PC-3 (cell line): ENCODE data around the gene HSPB6. TPM values are rescaled to one million over a fixed set of nuclear protein-coding genes. Genes with fewer than 3 reads are reported as not detected.

Source experiments
- ATAC-seq: fragments of 200-7000 bp; cut with Tn5 transposase; 2 replicates; pipeline ENCODE4 v1.9.1; 2020; ENCODE audit warnings: mild to moderate bottlenecking, moderate library complexity
- BruUV-seq: library from RNA; stranded (reverse); fragments of 400-500 nt; replicated peaks from 2 replicates; lab custom pipeline; 2021; lab: Mats Ljungman, UMichigan
- CTCF ChIA-PET: fragments of 300-600 bp; sonication (Branson Sonifier 250); formaldehyde crosslinking; loops from one replicate; lab custom pipeline; 2022; ENCODE audit warnings: antibody characterized with exemption; lab: Charles Lee
- POLR2A ChIA-PET: fragments of 300-600 bp; sonication (Branson Sonifier 250); formaldehyde crosslinking; loops from one replicate; lab custom pipeline; 2022; ENCODE audit warnings: antibody characterized with exemption; ENCODE audit not compliant: unreplicated experiment; lab: Charles Lee
- DNase-seq: peaks from one replicate; pipeline ENCODE4 v3.0.0-alpha.2; 2015
- H2AFZ ChIP-seq: fragments of 300-600 bp; sonication (generic); 2 replicates; pipeline ENCODE4 v1.6.0; 2016; ENCODE audit warnings: antibody characterized with exemption, low read length
- H3F3A ChIP-seq: fragments of 300-600 bp; sonication (generic); one replicate; pipeline ENCODE4 v1.6.0; 2017; ENCODE audit warnings: antibody characterized with exemption, low read length, control low read depth, mild to moderate bottlenecking; ENCODE audit not compliant: unreplicated experiment
- H3K27ac ChIP-seq: fragments of 300-600 bp; sonication (generic); 2 replicates; pipeline ENCODE4 v1.5.1; 2016; ENCODE audit warnings: mild to moderate bottlenecking, low read length
- H3K27me3 ChIP-seq: fragments of 300-600 bp; sonication (generic); 2 replicates; pipeline ENCODE4 v1.6.1; 2016; ENCODE audit warnings: low read length, mixed read lengths
- H3K36me3 ChIP-seq: fragments of 300-600 bp; sonication (generic); 2 replicates; pipeline ENCODE4 v1.6.1; 2016; ENCODE audit warnings: low read depth, mixed run types, low read length, mixed read lengths
- H3K4me1 ChIP-seq: fragments of 300-600 bp; sonication (generic); 2 replicates; pipeline ENCODE4 v1.5.1; 2016; ENCODE audit warnings: low read length; ENCODE audit not compliant: insufficient read depth
- H3K4me2 ChIP-seq: fragments of 300-600 bp; sonication (generic); 2 replicates; pipeline ENCODE4 v1.6.0; 2016; ENCODE audit warnings: low read length
- H3K4me3 ChIP-seq: fragments of 300-600 bp; sonication (generic); 2 replicates; pipeline ENCODE4 v1.5.1; 2016; ENCODE audit warnings: mild to moderate bottlenecking, low read length, mixed read lengths
- H3K79me2 ChIP-seq: fragments of 300-600 bp; sonication (generic); 2 replicates; pipeline ENCODE4 v1.6.1; 2017; ENCODE audit warnings: low read length, mixed read lengths
- H3K9ac ChIP-seq: fragments of 300-600 bp; sonication (generic); 2 replicates; pipeline ENCODE4 v1.6.0; 2016; ENCODE audit warnings: mild to moderate bottlenecking, low read length
- H3K9me2 ChIP-seq: fragments of 300-600 bp; sonication (generic); replicated peaks from 2 replicates; pipeline ENCODE4 v1.6.1; 2016; ENCODE audit warnings: mixed run types, low read length, mixed read lengths
- H3K9me3 ChIP-seq: fragments of 300-600 bp; sonication (generic); 2 replicates; pipeline ENCODE4 v1.6.1; 2016; ENCODE audit warnings: low read length, mixed read lengths
- H4K20me1 ChIP-seq: fragments of 300-600 bp; sonication (generic); 2 replicates; pipeline ENCODE4 v1.6.1; 2016; ENCODE audit warnings: low read length, mixed read lengths
- CTCF ChIP-seq: fragments of 300-600 bp; sonication (generic); conservative IDR thresholded peaks from 2 replicates; pipeline ENCODE4 v1.5.1; 2017; ENCODE audit warnings: antibody characterized with exemption, low read depth, mild to moderate bottlenecking, low read length
- EZH2 ChIP-seq: fragments of 300-600 bp; sonication (generic); IDR thresholded peaks from one replicate; pipeline ENCODE4 v1.6.1; 2017; ENCODE audit warnings: antibody characterized with exemption, mild to moderate bottlenecking, low read length; ENCODE audit not compliant: unreplicated experiment
- EZH2phosphoT487 ChIP-seq: fragments of 300-600 bp; sonication (generic); IDR thresholded peaks from 2 replicates; pipeline ENCODE4 v1.6.1; 2018; ENCODE audit warnings: mild to moderate bottlenecking, antibody characterized with exemption, low read length, borderline replicate concordance
- intact Hi-C: fragments of 100-400 bp; cut with micrococcal nuclease; formaldehyde crosslinking; loops from 2 replicates; pipeline ENCODE4 v1.9.0; 2023
- total RNA-seq: library from RNA; depleted of rRNA; stranded (reverse); fragments of >200 nt; gene quantifications from 2 replicates; pipeline ENCODE4 v1.2.3, GENCODE V29; 2014

Gene HSPB6
- total RNA-seq, 1 experiment from 2014 or later, result not detected

GRCh38 chr19:35776102-35776788 lies 19.4 kb upstream of the HSPB6 start:
- no peaks in the 10 kb centered on the region for H3K27me3 ChIP-seq
- peak overlapping the region; percentile 66 for H3K4me3 ChIP-seq
- no peaks in the 10 kb centered on the region for H3K9me3 ChIP-seq
- ATAC-seq (no peak), DNase-seq (no peak)
- peak overlapping the region; percentile 98 for H3K4me2 ChIP-seq
- POLR2A ChIA-PET, result interaction anchor here (0.6 kb wide), 1 partner anchor 36 kb away, joined by 3 read pairs; no protein-coding TSS in a partner anchor
- no TSS peak for BruUV-seq
- TF ChIP-seq EZH2 (no peak), CTCF (no peak), EZH2phosphoT487 (no peak)
- no peaks in the 10 kb centered on the region for H3F3A ChIP-seq
- no peaks in the 10 kb centered on the region for H3K9me2 ChIP-seq
- H3K4me1 ChIP-seq, result peaks cover 7% of the 10 kb centered on the region
- 0 out of 2 replicates have a peak overlapping the region, but pooled peaks have one; percentile 17 for H3K9ac ChIP-seq
- CTCF ChIA-PET, result no interaction called here
- no peaks in the 10 kb centered on the region for H3K36me3 ChIP-seq
- intact Hi-C loops, result no loop called here
- no peak overlapping the region for H3K27ac ChIP-seq
- no peaks in the 10 kb centered on the region for H4K20me1 ChIP-seq
- H2AFZ ChIP-seq, result no peak overlapping the region
- H3K79me2 ChIP-seq, result no peaks in the 10 kb centered on the region

- Histone ChIP-seq H3K27ac (no peak within 1 kb of the TSS), H3K27me3 (no peaks in the 10 kb centered on the region), H3K4me3 (peak within 1 kb of the TSS; percentile 66), H3F3A (no peaks in the 10 kb centered on the region), H3K4me1 (peaks cover 7% of the 10 kb centered on the region), H3K4me2 (peak within 1 kb of the TSS; percentile 98), H3K9me2 (no peaks in the 10 kb centered on the region), H3K36me3 (no peaks in the 10 kb centered on the region), H2AFZ (peak within 1 kb of the TSS; percentile 65), H4K20me1 (no peaks in the 10 kb centered on the region), H3K9me3 (no peaks in the 10 kb centered on the region), H3K9ac (peak within 1 kb of the TSS; percentile 17; the same call in 1 of the 2 replicates), H3K79me2 (no peaks in the 10 kb centered on the region)
- DNase-seq (peak; percentile 97), ATAC-seq (peak; percentile 93)
- intact Hi-C loops, result loop anchor here (2.0 kb wide), 1 partner anchor 35 kb away; no protein-coding TSS in a partner anchor
- BruUV-seq, result no TSS peak
- ChIA-PET CTCF (no interaction called here), POLR2A (interaction anchor here (0.5 to 0.6 kb wide), 2 partner anchors 35 to 832 kb away, joined by 3 to 4 read pairs; no protein-coding TSS in a partner anchor)
- no peak for TF ChIP-seq CTCF
- TF ChIP-seq EZH2, result no peak
- no peak for TF ChIP-seq EZH2phosphoT487
Measured at GRCh38 chr19:35775298-35776101, 18.7 kb upstream of the HSPB6 start, which contains the start of gene ARHGAP33. Gene ARHGAP33, plus strand, starts transcription at chr19:35775564. Its CDS starts 95 bp downstream, at chr19:35775659.
